Loucy (cell line): ENCODE measurements around the gene SSH3.

ENCODE experiments used
- H2AFZ ChIP-seq: fragments of 200-600 bp; sonication (generic); 2 replicates; pipeline ENCODE4 v1.6.0; 2016; ENCODE audit warnings: antibody characterized with exemption, mild to moderate bottlenecking, low read length, moderate library complexity
- H3F3A ChIP-seq: fragments of 200-600 bp; 2 replicates; pipeline ENCODE4 v1.6.0; 2016; ENCODE audit warnings: antibody characterized with exemption, low read depth, mild to moderate bottlenecking
- H3K27me3 ChIP-seq: fragments of 200-600 bp; sonication (generic); 2 replicates; pipeline ENCODE4 v1.6.1; 2014; ENCODE audit warnings: low read length, mild to moderate bottlenecking; ENCODE audit not compliant: insufficient read depth, poor library complexity, severe bottlenecking
- H3K36me3 ChIP-seq: fragments of 200-600 bp; sonication (generic); 2 replicates; pipeline ENCODE4 v1.6.1; 2016; ENCODE audit warnings: low read length; ENCODE audit not compliant: insufficient read depth
- H3K4me1 ChIP-seq: fragments of 200-600 bp; sonication (generic); 2 replicates; pipeline ENCODE4 v1.5.1; 2014; ENCODE audit warnings: low read length, mild to moderate bottlenecking; ENCODE audit not compliant: insufficient read depth, poor library complexity, severe bottlenecking
- H3K4me2 ChIP-seq: fragments of 200-600 bp; sonication (generic); 2 replicates; pipeline ENCODE4 v1.6.0; 2014; ENCODE audit warnings: antibody characterized with exemption, low read length, low read depth, mild to moderate bottlenecking; ENCODE audit not compliant: poor library complexity, severe bottlenecking
- H3K4me3 ChIP-seq: fragments of 200-600 bp; sonication (generic); 2 replicates; pipeline ENCODE4 v1.5.1; 2014; ENCODE audit warnings: low read length, mild to moderate bottlenecking, mixed read lengths; ENCODE audit not compliant: poor library complexity, severe bottlenecking
- H3K79me2 ChIP-seq: fragments of 200-600 bp; sonication (generic); 2 replicates; pipeline ENCODE4 v1.6.1; 2014; ENCODE audit warnings: low read length; ENCODE audit not compliant: insufficient read depth
- H3K9ac ChIP-seq: fragments of 200-600 bp; sonication (generic); 2 replicates; pipeline ENCODE4 v1.6.0; 2014; ENCODE audit warnings: mild to moderate bottlenecking, low read depth, low read length, moderate library complexity; ENCODE audit not compliant: poor library complexity, severe bottlenecking
- H3K9me2 ChIP-seq: fragments of 200-600 bp; sonication (generic); replicated peaks from 2 replicates; pipeline ENCODE4 v1.6.1; 2016; ENCODE audit warnings: low read depth, low read length, mixed read lengths
- H3K9me3 ChIP-seq: fragments of 200-600 bp; sonication (generic); 2 replicates; pipeline ENCODE4 v1.6.1; 2014; ENCODE audit warnings: mild to moderate bottlenecking, antibody characterized with exemption, low read length, low read depth; ENCODE audit not compliant: insufficient read depth
- H4K20me1 ChIP-seq: fragments of 200-600 bp; sonication (generic); 2 replicates; pipeline ENCODE4 v1.6.0; 2014; ENCODE audit warnings: antibody characterized with exemption, low read length, mild to moderate bottlenecking; ENCODE audit not compliant: insufficient read depth, poor library complexity, severe bottlenecking
- EZH2phosphoT487 ChIP-seq: fragments of 200-600 bp; IDR thresholded peaks from 2 replicates; pipeline ENCODE4 v1.6.1; 2018; ENCODE audit warnings: antibody characterized with exemption, mild to moderate bottlenecking, moderate library complexity, borderline replicate concordance
- TF ChIP-seq, protein P1 (sequence below): fragments of 200-600 bp; sonication (generic); conservative IDR thresholded peaks from 2 replicates; pipeline ENCODE4 v1.5.1; 2014; ENCODE audit warnings: mild to moderate bottlenecking, antibody characterized with exemption, low read length

The SSH3 gene

DNA sequence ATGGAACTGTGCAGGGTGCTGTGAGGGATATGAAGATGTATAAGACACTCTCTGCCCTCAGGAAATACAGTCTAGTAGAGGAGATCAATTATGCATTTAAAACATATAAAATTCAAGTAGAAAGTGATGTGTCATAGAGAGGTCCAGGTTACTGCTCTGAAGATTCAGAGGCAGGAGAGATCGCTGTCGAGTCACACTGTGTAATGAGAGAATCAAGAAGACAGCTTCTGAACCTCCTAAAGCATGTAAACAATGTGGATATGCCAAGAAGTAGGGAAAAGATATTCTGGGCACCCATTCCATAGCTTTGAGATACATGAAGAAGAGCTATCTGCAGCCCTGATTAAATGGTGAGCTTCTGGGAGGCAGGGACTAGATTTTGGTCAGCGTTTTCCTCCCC lies 16.7 kb downstream of the SSH3 start:
- H3K27me3 ChIP-seq, result no peaks in the 10 kb centered on the region
- H3K36me3 ChIP-seq, result no peaks in the 10 kb centered on the region
- H3K9ac ChIP-seq, result no peak overlapping the region
- H3K9me2 ChIP-seq, result no peaks in the 10 kb centered on the region
- H4K20me1 ChIP-seq, result no peaks in the 10 kb centered on the region
- H3K4me3 ChIP-seq, result no peak overlapping the region
- no peak overlapping the region for H3K4me2 ChIP-seq
- no peaks in the 10 kb centered on the region for H3K79me2 ChIP-seq
- no peak overlapping the region for H2AFZ ChIP-seq
- H3F3A ChIP-seq, result no peaks in the 10 kb centered on the region
- H3K9me3 ChIP-seq, result no peaks in the 10 kb centered on the region
- no peak for TF ChIP-seq EZH2phosphoT487
- TF ChIP-seq, protein P1, sequence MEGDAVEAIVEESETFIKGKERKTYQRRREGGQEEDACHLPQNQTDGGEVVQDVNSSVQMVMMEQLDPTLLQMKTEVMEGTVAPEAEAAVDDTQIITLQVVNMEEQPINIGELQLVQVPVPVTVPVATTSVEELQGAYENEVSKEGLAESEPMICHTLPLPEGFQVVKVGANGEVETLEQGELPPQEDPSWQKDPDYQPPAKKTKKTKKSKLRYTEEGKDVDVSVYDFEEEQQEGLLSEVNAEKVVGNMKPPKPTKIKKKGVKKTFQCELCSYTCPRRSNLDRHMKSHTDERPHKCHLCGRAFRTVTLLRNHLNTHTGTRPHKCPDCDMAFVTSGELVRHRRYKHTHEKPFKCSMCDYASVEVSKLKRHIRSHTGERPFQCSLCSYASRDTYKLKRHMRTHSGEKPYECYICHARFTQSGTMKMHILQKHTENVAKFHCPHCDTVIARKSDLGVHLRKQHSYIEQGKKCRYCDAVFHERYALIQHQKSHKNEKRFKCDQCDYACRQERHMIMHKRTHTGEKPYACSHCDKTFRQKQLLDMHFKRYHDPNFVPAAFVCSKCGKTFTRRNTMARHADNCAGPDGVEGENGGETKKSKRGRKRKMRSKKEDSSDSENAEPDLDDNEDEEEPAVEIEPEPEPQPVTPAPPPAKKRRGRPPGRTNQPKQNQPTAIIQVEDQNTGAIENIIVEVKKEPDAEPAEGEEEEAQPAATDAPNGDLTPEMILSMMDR, result no peak
- peaks cover 9% of the 10 kb centered on the region for H3K4me1 ChIP-seq

DNA sequence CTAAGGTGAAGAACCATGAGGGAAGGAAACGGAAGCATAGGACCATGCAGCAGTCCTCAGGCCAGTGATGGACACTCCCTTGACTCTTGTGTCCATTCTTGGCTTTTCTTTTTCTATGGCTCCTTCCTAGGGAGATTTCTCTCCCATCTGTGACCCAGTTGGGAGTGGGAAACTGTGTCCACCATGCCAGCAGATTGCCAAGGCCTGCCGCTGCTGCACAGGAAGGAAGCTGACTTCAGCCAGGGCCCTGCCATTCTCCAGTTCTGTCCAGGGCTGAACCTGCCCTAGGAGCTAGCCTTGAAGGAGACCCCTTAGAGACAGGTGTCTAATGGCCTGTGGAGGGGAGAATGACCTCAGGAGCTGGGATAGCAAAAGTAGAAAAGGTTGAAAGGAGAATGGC lies 17.4 kb downstream of the SSH3 start:
- Histone ChIP-seq H3K36me3 (no peaks in the 10 kb centered on the region), H2AFZ (no peak overlapping the region), H3K4me3 (no peak overlapping the region), H3K79me2 (no peaks in the 10 kb centered on the region), H3K9ac (no peak overlapping the region), H3K4me2 (no peak overlapping the region), H3K27me3 (no peaks in the 10 kb centered on the region), H3K9me2 (no peaks in the 10 kb centered on the region), H4K20me1 (no peaks in the 10 kb centered on the region), H3K9me3 (no peaks in the 10 kb centered on the region), H3F3A (no peaks in the 10 kb centered on the region), H3K4me1 (peaks cover 9% of the 10 kb centered on the region)
- TF ChIP-seq EZH2phosphoT487, result no peak
- TF ChIP-seq, protein P1, result no peak

DNA sequence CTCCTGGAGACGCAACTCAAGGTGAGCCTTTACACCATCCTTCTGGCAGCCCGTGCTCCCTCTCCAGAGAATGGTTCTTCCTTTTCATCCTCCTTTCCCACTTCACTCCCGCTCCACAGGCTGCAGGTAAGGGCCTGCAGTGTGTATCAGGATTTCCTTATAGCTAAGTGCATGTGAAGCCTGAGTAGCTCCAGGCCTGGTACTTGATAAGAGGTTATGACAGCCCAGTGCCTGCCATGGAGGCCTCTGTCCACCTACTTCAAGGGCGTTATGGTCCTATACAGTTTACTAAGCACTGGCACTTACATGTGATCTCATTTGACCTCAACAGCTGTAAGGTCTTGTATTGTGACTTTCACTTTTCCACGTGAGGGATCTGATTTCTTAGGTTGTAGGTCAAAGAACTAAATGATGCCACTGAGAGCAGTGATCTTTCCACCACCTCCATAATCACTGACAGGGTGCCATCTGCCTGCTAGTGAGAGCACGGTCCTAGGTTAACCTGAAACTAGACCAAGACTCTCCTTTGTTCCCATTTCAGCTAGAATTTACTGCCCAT lies 18.1 kb downstream of the SSH3 start:
- TF ChIP-seq EZH2phosphoT487, result no peak
- TF ChIP-seq, protein P1, result no peak

More for the DNA sequence above, 18.1 kb downstream of the SSH3 start:
- Histone ChIP-seq H3K79me2 (no peaks in the 10 kb centered on the region), H3K27me3 (no peaks in the 10 kb centered on the region), H3K9ac (no peak overlapping the region), H3K4me3 (no peak overlapping the region), H3K4me2 (no peak overlapping the region), H3K36me3 (no peaks in the 10 kb centered on the region), H3F3A (no peaks in the 10 kb centered on the region), H4K20me1 (no peaks in the 10 kb centered on the region), H3K9me3 (no peaks in the 10 kb centered on the region), H2AFZ (no peak overlapping the region), H3K9me2 (no peaks in the 10 kb centered on the region), H3K4me1 (peaks cover 9% of the 10 kb centered on the region)
